ENCODE measurements around the gene CCDC158.

- TF ChIP-seq SPI1 (IDR thresholded peaks at IDR 0.05; ENCODE audit: borderline replicate concordance, insufficient read depth, low read depth, low read length) = no peak
- no peak for TF ChIP-seq KDM1A (IDR thresholded peaks at IDR 0.05; ENCODE audit: borderline replicate concordance)
- no peak for TF ChIP-seq CHD2 (IDR thresholded peaks at IDR 0.05; ENCODE audit: borderline replicate concordance, low read depth, low read length)
- TF ChIP-seq RAD21 (IDR thresholded peaks at IDR 0.05; ENCODE audit: insufficient read depth, low read depth, low read length) = no peak
These were observed 18.6 kb upstream of the CCDC158 start for GRCh38 chr4:76439491-76439890.

Measured in GM12878 (cell line).